KG1 (cell line): Measurements from ENCODE around the gene LPIN2.

ENCODE experiments used
- DNase-seq: peaks from one replicate; lab custom pipeline; 2025; lab: John Stamatoyannopoulos, UW

Gene LPIN2

GRCh38 chr18:2979871-2980790 is 32.8 kb downstream of the LPIN2 start:
- peak; percentile 50 for DNase-seq

GRCh38 chr18:2979129-2979528 is 33.8 kb downstream of the LPIN2 start:
- DNase-seq, result no peak

GRCh38 chr18:2978661-2979106 is 34.3 kb downstream of the LPIN2 start:
- no peak for DNase-seq

GRCh38 chr18:2978208-2978607 is 34.7 kb downstream of the LPIN2 start:
- no peak for DNase-seq

GRCh38 chr18:2976218-2977132 is 36.5 kb downstream of the LPIN2 start:
- no peak for DNase-seq

- no peak for DNase-seq
Observed at GRCh38 chr18:2974731-2975130, 38.2 kb downstream of the LPIN2 start.

- no peak for DNase-seq
Observed at GRCh38 chr18:2971741-2972552, 41.0 kb downstream of the LPIN2 start.

- peak; percentile 62 for DNase-seq
Observed at GRCh38 chr18:2970772-2971659, 41.9 kb downstream of the LPIN2 start.

- no peak for DNase-seq
Observed at GRCh38 chr18:2970344-2970743, 42.6 kb downstream of the LPIN2 start.

GRCh38 chr18:2969695-2970094 is 43.2 kb downstream of the LPIN2 start:
- DNase-seq, result no peak

GRCh38 chr18:2968606-2969005 is 44.3 kb downstream of the LPIN2 start:
- DNase-seq, result no peak

- DNase-seq, result no peak
Observed at GRCh38 chr18:2967820-2968219, 45.1 kb downstream of the LPIN2 start.

GRCh38 chr18:2967357-2967756 is 45.6 kb downstream of the LPIN2 start:
- no peak for DNase-seq

- DNase-seq, result no peak
Observed at GRCh38 chr18:2966560-2966959, 46.4 kb downstream of the LPIN2 start.

- DNase-seq, result no peak
Observed at GRCh38 chr18:2965797-2966196, 47.1 kb downstream of the LPIN2 start.

GRCh38 chr18:2964361-2965010 is 48.5 kb downstream of the LPIN2 start:
- no peak for DNase-seq
